Activated gamma-delta T cell (primary cell): ENCODE data around the gene TTC39A.
"Not testable (repeated sequence)": the region's sequence is repeated elsewhere in the genome, so short reads cannot be mapped to it uniquely, and the experiment has no call there.

Experiments
- DNase-seq: peaks from one replicate; lab custom pipeline; 2025; lab: John Stamatoyannopoulos, UW

TTC39A gene

DNA sequence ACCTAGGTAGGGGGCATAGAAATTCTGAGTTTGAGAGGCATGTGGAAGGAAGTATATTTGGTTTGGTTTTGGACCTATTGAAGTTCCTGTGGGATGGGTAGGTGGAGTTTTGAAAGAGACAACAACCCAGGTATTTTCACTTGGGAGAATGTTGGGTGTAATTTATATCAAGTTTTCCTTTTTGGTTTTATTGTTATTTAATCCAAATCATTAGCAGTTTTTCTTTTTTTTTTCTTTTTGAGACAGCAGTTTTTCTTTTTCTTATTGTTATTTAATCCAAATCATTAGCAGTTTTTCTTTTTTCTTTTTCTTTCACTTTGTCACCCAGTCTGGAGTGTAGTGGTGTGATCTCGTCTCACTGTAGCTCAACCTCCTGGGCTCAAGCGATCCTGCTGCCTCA is 64.2 kb downstream of the TTC39A start:
- no peak for DNase-seq

GRCh38 chr1:51265618-51266017 is 64.7 kb downstream of the TTC39A start:
- no peak for DNase-seq

- DNase-seq, result no peak
Measured at GRCh38 chr1:51264451-51264850, 65.9 kb downstream of the TTC39A start.

GRCh38 chr1:51263147-51263877 is 67.0 kb downstream of the TTC39A start:
- no peak for DNase-seq

DNA sequence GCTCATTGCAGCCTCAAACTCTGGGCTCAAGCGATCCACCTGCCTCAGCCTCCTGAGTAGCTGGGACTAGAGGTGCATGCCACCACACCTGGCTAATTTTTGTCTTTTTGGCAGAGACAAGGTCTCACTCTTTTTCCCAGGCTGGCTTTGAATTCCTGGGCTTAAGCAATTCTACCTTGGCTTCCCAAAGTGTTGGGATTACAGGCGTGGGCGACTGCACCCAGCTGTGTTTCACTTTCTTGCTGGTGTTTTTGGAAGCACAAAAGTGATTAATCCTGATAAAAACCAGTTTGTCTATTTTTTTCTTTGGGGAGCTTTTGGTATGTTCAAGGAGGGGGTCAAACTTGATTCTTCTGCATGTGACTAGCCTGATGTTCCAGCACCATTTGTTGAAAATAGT is 75.0 kb downstream of the TTC39A start:
- no peak for DNase-seq

DNA sequence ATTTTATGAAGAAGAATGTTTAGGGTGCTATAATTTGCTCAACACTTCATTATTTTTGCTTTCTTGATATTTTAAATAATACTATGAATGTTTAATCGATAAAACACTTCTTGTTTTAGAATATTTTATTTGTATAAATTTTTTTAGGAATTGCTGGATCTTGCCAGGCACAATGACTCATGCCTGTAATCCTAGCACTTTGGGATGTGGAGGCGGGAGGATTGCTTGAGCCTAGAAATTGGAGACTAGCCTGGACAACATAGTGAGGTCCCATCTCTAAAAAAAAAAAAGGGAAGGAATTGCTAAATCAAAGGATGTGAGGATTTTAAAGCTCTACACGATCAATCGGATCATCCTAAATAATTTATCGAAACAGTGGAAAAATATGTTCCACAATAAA is 76.7 kb downstream of the TTC39A start:
- no peak for DNase-seq

DNA sequence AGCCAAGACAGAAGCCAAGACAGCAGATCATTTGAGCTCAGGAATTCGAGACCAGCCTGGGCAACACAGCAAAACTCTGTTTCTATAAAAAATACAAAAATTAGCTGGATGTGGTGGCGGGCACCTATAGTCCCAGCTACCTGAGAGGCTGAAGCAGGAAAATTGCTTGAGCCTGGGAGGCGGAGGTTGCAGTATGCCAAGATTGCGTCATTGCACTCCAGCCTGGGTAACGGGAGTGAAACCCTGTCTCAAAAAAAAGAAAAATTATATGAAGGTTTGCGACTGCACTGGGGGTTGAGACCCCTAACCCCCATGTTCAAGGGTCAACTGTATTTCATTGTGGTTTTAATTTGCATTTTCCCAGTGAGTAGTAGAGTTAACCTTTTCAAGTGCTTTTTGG is 78.0 kb downstream of the TTC39A start:
- no peak for DNase-seq

DNA sequence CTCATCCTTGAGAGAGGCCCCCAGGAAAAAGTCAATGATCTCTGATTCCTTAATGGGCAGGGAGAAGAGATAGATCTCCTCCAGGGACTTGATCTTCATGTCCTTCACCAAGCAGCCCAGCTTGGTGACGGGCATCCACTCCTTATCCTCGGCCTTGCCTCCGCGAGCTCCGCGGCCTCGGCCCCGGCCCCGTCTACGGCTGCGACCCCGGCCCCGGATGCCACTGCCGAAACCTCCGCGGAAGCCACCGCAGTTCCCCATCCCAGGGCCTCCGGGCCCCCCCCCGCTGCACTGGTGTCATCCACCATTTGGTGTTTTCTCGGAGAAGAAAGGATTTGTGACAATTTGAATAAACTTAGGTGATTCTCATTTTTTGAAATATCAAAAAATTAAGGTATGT is 79.2 kb downstream of the TTC39A start:
- DNase-seq, result not testable (repeated sequence)

DNA sequence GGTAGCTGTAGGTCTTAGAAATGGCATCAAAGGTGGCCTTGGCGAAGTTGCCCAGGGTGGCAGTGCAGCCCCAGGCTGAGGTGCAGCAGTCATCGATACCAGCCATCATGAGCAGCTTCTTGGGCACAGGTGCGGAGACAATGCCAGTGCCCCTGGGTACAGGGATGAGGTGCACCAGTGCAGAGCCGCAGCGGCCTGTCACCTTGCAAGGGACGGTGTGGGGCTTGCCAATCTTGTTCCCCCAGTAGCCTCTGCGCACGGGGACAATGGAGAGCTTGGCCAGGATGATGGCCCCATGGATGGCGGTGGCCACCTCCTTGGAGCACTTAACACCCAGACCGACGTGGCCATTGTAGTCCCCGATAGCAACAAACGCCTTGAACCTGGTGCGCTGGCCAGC is 79.6 kb downstream of the TTC39A start:
- not testable (repeated sequence) for DNase-seq

DNA sequence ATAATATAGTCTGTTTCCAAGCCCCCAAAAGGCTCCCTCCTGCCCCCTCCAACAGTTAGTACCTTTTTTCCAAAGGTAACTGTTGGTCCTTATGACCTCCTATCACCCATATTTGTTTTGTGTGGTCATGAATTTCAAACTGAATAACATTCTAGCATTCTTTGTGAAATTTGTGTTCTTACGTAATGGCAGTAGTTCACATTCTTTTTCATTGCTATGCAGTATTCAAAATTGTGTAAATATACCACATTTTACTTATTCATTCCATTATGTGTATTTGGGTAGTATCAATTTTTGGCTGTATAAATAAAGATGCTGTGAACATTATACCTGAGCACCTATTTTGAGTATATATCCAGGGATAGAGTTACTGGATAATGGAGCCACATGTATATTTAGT is 80.9 kb downstream of the TTC39A start:
- DNase-seq, result no peak

GRCh38 chr1:51247499-51247898 is 82.9 kb downstream of the TTC39A start:
- no peak for DNase-seq

- no peak for DNase-seq
Measured at GRCh38 chr1:51247022-51247421, 83.3 kb downstream of the TTC39A start.

GRCh38 chr1:51242546-51242945 is 87.8 kb downstream of the TTC39A start:
- no peak for DNase-seq

- no peak for DNase-seq
Measured at GRCh38 chr1:51241119-51241518, 89.2 kb downstream of the TTC39A start.

- DNase-seq, result no peak
Measured at GRCh38 chr1:51240084-51240483, 90.3 kb downstream of the TTC39A start.

DNA sequence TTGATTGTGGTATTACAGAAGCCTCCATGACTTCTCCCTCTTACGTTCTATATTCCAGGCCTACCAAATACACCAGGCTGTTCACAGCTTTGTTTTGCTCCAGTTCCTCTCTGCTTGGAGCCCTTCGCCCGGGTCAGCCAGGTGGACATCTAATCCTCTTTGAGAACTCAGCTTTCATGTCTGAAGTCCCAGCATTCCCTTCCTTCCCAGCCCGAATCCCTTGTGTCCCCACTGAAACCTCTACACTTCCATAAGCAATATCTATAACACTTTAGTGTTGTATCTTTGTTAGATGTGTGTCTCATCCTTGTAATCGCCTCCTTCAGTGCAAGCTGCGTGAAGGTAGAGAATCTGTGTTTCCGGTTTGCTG is 92.3 kb downstream of the TTC39A start:
- DNase-seq, result no peak

DNA sequence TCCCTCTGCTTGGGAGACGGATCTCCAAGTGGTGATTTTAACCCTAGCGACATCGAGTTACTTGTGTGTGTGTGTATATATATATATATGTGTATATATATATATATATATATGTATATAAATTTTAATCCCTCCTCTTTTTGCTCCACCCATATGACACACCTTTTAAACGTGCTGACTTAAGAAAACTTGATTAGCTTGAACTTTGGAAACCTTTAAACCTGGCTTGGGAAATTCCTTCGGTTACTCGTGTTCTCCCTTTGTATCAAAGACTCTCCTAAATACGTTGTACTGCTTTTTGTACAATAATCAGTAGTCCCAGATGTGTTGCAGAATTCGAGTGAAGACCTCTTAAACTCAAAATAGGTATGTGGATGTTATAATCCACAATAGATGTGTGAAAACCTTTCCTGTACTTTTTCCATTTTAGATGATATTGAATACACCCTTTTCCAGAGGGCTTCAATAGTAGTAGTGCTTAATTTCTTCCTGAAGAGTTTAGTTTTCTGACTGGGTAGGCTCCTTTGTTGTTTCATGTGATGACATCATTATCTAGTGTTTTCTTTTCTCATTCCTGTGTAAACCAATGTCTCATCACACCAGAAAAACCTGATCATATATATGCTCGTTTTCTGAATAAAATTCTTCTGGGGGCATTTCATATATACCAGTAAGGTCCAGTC is 92.9 kb downstream of the TTC39A start:
- no peak for DNase-seq
